K562 (cell line): Measurements from ENCODE around the gene COL4A1. TPM values are rescaled to one million over a fixed set of nuclear protein-coding genes. Genes with fewer than 3 reads are reported as not detected.

Experiments used
- ATAC-seq: fragments of 200-7000 bp; cut with Tn5 transposase; 3 replicates; pipeline ENCODE4 v1.9.1; 2020; ENCODE audit warnings: moderate library complexity
- BruUV-seq: library from RNA; stranded (reverse); fragments of 400-500 nt; replicated peaks from 2 replicates; lab custom pipeline; 2021; lab: Mats Ljungman, UMichigan
- CTCF ChIA-PET: fragments of 300-600 bp; formaldehyde crosslinking; extraction: SDS; loops from one replicate; lab custom pipeline; 2021; ENCODE audit warnings: low intra/inter-chr PET ratio; lab: Yijun Ruan, JAX
- POLR2A ChIA-PET: fragments of 300-600, 350-650 bp; sonication (Branson Sonifier 250); formaldehyde crosslinking; extraction: SDS; loops from one replicate; lab custom pipeline; 2021; ENCODE audit warnings: antibody characterized with exemption, inconsistent platforms; lab: Yijun Ruan, JAX
- DNase-seq, 4 experiments: peaks; one replicate each; pipeline versions ENCODE4 v3.0.0 to v3.0.0-alpha.2; 2011 to 2018; ENCODE audit warnings: low spot score in 3 of 4, mixed read lengths in 3 of 4; ENCODE audit errors: extremely low read depth in 1 of 4
- FAIRE-seq: peaks from 2 replicates; lab custom pipeline; 2011; peaks lifted over from hg19 to GRCh38; lab: Jason Lieb, UNC
- H2AFZ ChIP-seq: 2 replicates; pipeline ENCODE4 v1.6.0; 2011; ENCODE audit warnings: low read depth, low read length, control low read depth, inconsistent platforms
- H3K27ac ChIP-seq: fragments of 200-600 bp; 3 replicates; pipeline ENCODE4 v1.8.0; 2011; ENCODE audit warnings: low read depth, mild to moderate bottlenecking, control low read depth, inconsistent platforms, low read length, moderate library complexity, mixed read lengths; ENCODE audit errors: extremely low read depth
- H3K27me3 ChIP-seq, 2 experiments: fragments of 300-600 bp in 1 of 2; 2 replicates in 1 of 2; 3 replicates in 1 of 2; pipeline versions ENCODE4 v1.6.0 to v1.8.0; 2011; ENCODE audit warnings: inconsistent platforms in 2 of 2, low read length in 2 of 2, mild to moderate bottlenecking in 1 of 2, mixed read lengths in 1 of 2, moderate library complexity in 1 of 2; ENCODE audit not compliant: control insufficient read depth in 2 of 2, insufficient read depth in 2 of 2
- H3K36me3 ChIP-seq: fragments of 300-600 bp; 3 replicates; pipeline ENCODE4 v1.8.0; 2011; ENCODE audit warnings: mild to moderate bottlenecking, low read length, inconsistent platforms; ENCODE audit not compliant: control insufficient read depth, insufficient read depth
- H3K4me1 ChIP-seq, 2 experiments: fragments of 200-600 bp in 1 of 2; replicated peaks in 1 of 2; 2 replicates in 1 of 2; 3 replicates in 1 of 2; pipeline versions ENCODE4 v1.5.1 to v1.8.0; 2011; ENCODE audit warnings: inconsistent platforms in 2 of 2, low read length in 2 of 2, mild to moderate bottlenecking in 1 of 2, mixed read lengths in 1 of 2, moderate library complexity in 1 of 2; ENCODE audit not compliant: control insufficient read depth in 2 of 2, insufficient read depth in 2 of 2
- H3K4me2 ChIP-seq: 2 replicates; pipeline ENCODE4 v1.6.1; 2011; ENCODE audit warnings: low read length, control low read depth, inconsistent platforms, mixed read lengths; ENCODE audit not compliant: insufficient read depth
- H3K4me3 ChIP-seq: fragments of 200-600 bp; sonication (generic), shearing (Covaris generic); 2 replicates; pipeline ENCODE4 v1.5.1; 2016; ENCODE audit warnings: control low read depth, inconsistent platforms
- H3K79me2 ChIP-seq: fragments of 200-600 bp; 3 replicates; pipeline ENCODE4 v1.8.0; 2011; ENCODE audit warnings: low read length, inconsistent platforms; ENCODE audit not compliant: control insufficient read depth, insufficient read depth
- H3K9ac ChIP-seq, 2 experiments: 2 replicates each; pipeline versions ENCODE4 v1.6.0 to v1.6.1; 2011; ENCODE audit warnings: low read depth in 2 of 2, low read length in 2 of 2, control low read depth in 1 of 2, inconsistent platforms in 1 of 2, mild to moderate bottlenecking in 1 of 2, mixed read lengths in 1 of 2; ENCODE audit not compliant: insufficient read depth in 1 of 2
- H3K9me1 ChIP-seq: one replicate; pipeline ENCODE4 v1.6.0; 2011; ENCODE audit warnings: inconsistent platforms, mild to moderate bottlenecking, low read length, moderate library complexity; ENCODE audit not compliant: control insufficient read depth, insufficient read depth
- H3K9me3 ChIP-seq: replicated peaks from 2 replicates; pipeline ENCODE4 v1.5.1; 2011; ENCODE audit warnings: low read depth, low read length, inconsistent platforms; ENCODE audit not compliant: control insufficient read depth, insufficient read depth
- H4K20me1 ChIP-seq: replicated peaks from 2 replicates; pipeline ENCODE4 v1.6.1; 2011; ENCODE audit warnings: low read length, inconsistent platforms, mixed read lengths; ENCODE audit not compliant: control insufficient read depth, insufficient read depth
- ATF3 ChIP-seq, 2 experiments: fragments of 450-650 bp in 1 of 2; sonication (generic) in 1 of 2; formaldehyde crosslinking in 1 of 2; IDR thresholded peaks in 1 of 2; conservative IDR thresholded peaks in 1 of 2; 2 replicates each; pipeline versions ENCODE4 v1.6.1 to v1.8.1; 2016 to 2023; ENCODE audit warnings: mild to moderate bottlenecking in 2 of 2, moderate library complexity in 2 of 2, inconsistent platforms in 1 of 2, missing genetic modification reagents in 1 of 2
- BRF1 ChIP-seq: IDR thresholded peaks from 3 replicates; pipeline ENCODE4 v1.6.1; 2011; ENCODE audit warnings: borderline replicate concordance, mild to moderate bottlenecking; ENCODE audit not compliant: insufficient read length; ENCODE audit errors: extremely low read depth
- C11orf30 ChIP-seq: fragments of 450-650 bp; IDR thresholded peaks from 2 replicates; pipeline ENCODE4 v1.6.1; 2016; ENCODE audit warnings: low read depth, mild to moderate bottlenecking
- ETV1 ChIP-seq: fragments of 450-650 bp; conservative IDR thresholded peaks from 2 replicates; pipeline ENCODE4 v1.6.1; 2016; ENCODE audit warnings: missing genetic modification characterization, control low read depth, low read depth, missing compliant biosample characterization
- NFYB ChIP-seq: IDR thresholded peaks from 2 replicates; pipeline ENCODE4 v1.6.1; 2011; ENCODE audit warnings: mild to moderate bottlenecking, moderate library complexity; ENCODE audit not compliant: insufficient read length; ENCODE audit errors: extremely low read depth
- POU5F1 ChIP-seq: fragments of 150-350 bp; IDR thresholded peaks from 2 replicates; pipeline ENCODE4 v1.6.1; 2014; ENCODE audit warnings: borderline replicate concordance, low read length, low read depth, mild to moderate bottlenecking; ENCODE audit not compliant: partially characterized antibody
- PPARD ChIP-seq: fragments of 250-450 bp; sonication (Bioruptor Pico); IDR thresholded peaks from 2 replicates; pipeline ENCODE4 v1.8.0; 2022; ENCODE audit warnings: inconsistent platforms, mild to moderate bottlenecking, moderate library complexity
- PRDM10 ChIP-seq: fragments of 450-650 bp; IDR thresholded peaks from 2 replicates; pipeline ENCODE4 v1.6.1; 2018; ENCODE audit not compliant: partially characterized antibody
- PRMT5 ChIP-seq: sonication (generic); formaldehyde crosslinking; IDR thresholded peaks from 2 replicates; pipeline ENCODE4 v1.5.0; 2020; ENCODE audit warnings: missing genetic modification reagents
- SP1 ChIP-seq: sonication (generic); formaldehyde crosslinking; IDR thresholded peaks from 2 replicates; pipeline ENCODE4 v1.8.1; 2022; ENCODE audit warnings: mild to moderate bottlenecking, missing genetic modification reagents
- USF1 ChIP-seq: sonication (generic); formaldehyde crosslinking; IDR thresholded peaks from 2 replicates; pipeline ENCODE4 v1.9.0; 2022; ENCODE audit warnings: mild to moderate bottlenecking, missing genetic modification reagents
- ZFP91 ChIP-seq: sonication (generic); formaldehyde crosslinking; IDR thresholded peaks from 2 replicates; pipeline ENCODE4 v1.8.0; 2022; ENCODE audit warnings: mild to moderate bottlenecking, missing genetic modification reagents
- ZNF444 ChIP-seq: fragments of 250-450 bp; sonication (Bioruptor Pico); IDR thresholded peaks from 2 replicates; pipeline ENCODE4 v1.4.0; 2020; ENCODE audit warnings: mild to moderate bottlenecking, moderate library complexity
- WGBS: fragments of 100-300 bp; shearing (Covaris generic); methylation state at CpG from one replicate; pipeline ENCODE4 v1.1.6; 2016; ENCODE audit warnings: low coverage, mixed read lengths; ENCODE audit not compliant: insufficient coverage; ENCODE audit errors: missing lambda C conversion rate; 5-methylcytosine and 5-hydroxymethylcytosine counted together
- in situ Hi-C: fragments of 300-500 bp; cut with MboI; formaldehyde crosslinking; loops from 4 replicates; pipeline ENCODE4 v1.15.0; 2018; ENCODE audit warnings: inconsistent platforms, mixed read lengths
- intact Hi-C: fragments of 100-400 bp; cut with micrococcal nuclease; formaldehyde crosslinking; loops from 2 replicates; pipeline ENCODE4 v1.14.2; 2022
- polyA plus RNA-seq, 8 experiments: library from polyadenylated mRNA; depleted of rRNA in 4 of 8; stranded (reverse) in 5 of 8; unstranded in 3 of 8; fragments of >200 nt; fragmentation: Nextera tagmentation in 2 of 8; fragmentation: Illumina TruSeq in 1 of 8; extraction: Ambion mirVana in 2 of 8; extraction: Trizol in 1 of 8; gene quantifications; 2 replicates each; pipeline versions ENCODE4 v1.2.1 to v1.2.3, GENCODE V29; 2011 to 2014; ENCODE audit warnings: inconsistent platforms in 1 of 8, missing spikeins in 1 of 8
- total RNA-seq, 7 experiments: library from RNA; depleted of rRNA in 6 of 7; stranded (reverse); fragments of >200 nt in 6 of 7; fragmentation: Illumina TruSeq in 2 of 7; extraction: Trizol in 2 of 7; gene quantifications; 2 replicates each; pipeline versions ENCODE4 v1.2.1 to v1.2.3, GENCODE V29; 2011 to 2021; ENCODE audit warnings: low replicate concordance in 1 of 7

COL4A1 gene
- total and polyA plus RNA-seq, 9 of the 15 experiments (the other 6 are each of a cell fraction or from before 2014, with no cell fraction given) = 0.35 TPM; not detected in 8

GRCh38 chr13:110240943-110241342 is 66.0 kb downstream of the COL4A1 start:
- Histone ChIP-seq H3K9ac (no peak overlapping the region), H2AFZ (no peak overlapping the region), H3K4me3 (no peak overlapping the region), H3K4me1 (no peaks in the 10 kb centered on the region), H4K20me1 (no peaks in the 10 kb centered on the region), H3K9me3 (no peaks in the 10 kb centered on the region), H3K27me3 (peaks cover 0 to 14% of the 10 kb centered on the region in 2 experiments; a peak in 2 of 5 replicates), H3K79me2 (no peaks in the 10 kb centered on the region), H3K9me1 (no peaks in the 10 kb centered on the region), H3K36me3 (no peaks in the 10 kb centered on the region), H3K4me2 (no peak overlapping the region), H3K27ac (no peak overlapping the region)
- WGBS = 0% methylated on average over 7 of the region's 7 CpGs
- ATAC-seq (no peak), DNase-seq (no peak), FAIRE-seq (no peak)
- BruUV-seq = no TSS peak
- CTCF ChIA-PET = no interaction called here
- POLR2A ChIA-PET = no interaction called here
- intact Hi-C loops = no loop called here
- in situ Hi-C loops = no loop called here
- TF ChIP-seq ZNF444 (CRISPR knock-in tag) = no peak
- no peak for TF ChIP-seq BRF1
- no peak for TF ChIP-seq PPARD
- TF ChIP-seq ATF3 (IDR thresholded peaks at IDR 0.05) = no peak
- TF ChIP-seq ATF3 (CRISPR knock-in tag; conservative IDR thresholded peaks at IDR 0.05) = no peak
- TF ChIP-seq SP1 = no peak
- TF ChIP-seq POU5F1 = no peak
- TF ChIP-seq C11orf30 = no peak
- TF ChIP-seq NFYB = no peak
- no peak for TF ChIP-seq ZFP91 (CRISPR knock-in tag)
- TF ChIP-seq USF1 (CRISPR knock-in tag) = no peak
- no peak for TF ChIP-seq PRMT5 (CRISPR knock-in tag)
- TF ChIP-seq PRDM10 = no peak
- no peak for TF ChIP-seq ETV1
